ENCODE results near the gene FTH1.
"Not testable (repeated sequence)": the region's sequence is repeated elsewhere in the genome, so short reads cannot be mapped to it uniquely, and the experiment has no call there.

The FTH1 gene

DNA sequence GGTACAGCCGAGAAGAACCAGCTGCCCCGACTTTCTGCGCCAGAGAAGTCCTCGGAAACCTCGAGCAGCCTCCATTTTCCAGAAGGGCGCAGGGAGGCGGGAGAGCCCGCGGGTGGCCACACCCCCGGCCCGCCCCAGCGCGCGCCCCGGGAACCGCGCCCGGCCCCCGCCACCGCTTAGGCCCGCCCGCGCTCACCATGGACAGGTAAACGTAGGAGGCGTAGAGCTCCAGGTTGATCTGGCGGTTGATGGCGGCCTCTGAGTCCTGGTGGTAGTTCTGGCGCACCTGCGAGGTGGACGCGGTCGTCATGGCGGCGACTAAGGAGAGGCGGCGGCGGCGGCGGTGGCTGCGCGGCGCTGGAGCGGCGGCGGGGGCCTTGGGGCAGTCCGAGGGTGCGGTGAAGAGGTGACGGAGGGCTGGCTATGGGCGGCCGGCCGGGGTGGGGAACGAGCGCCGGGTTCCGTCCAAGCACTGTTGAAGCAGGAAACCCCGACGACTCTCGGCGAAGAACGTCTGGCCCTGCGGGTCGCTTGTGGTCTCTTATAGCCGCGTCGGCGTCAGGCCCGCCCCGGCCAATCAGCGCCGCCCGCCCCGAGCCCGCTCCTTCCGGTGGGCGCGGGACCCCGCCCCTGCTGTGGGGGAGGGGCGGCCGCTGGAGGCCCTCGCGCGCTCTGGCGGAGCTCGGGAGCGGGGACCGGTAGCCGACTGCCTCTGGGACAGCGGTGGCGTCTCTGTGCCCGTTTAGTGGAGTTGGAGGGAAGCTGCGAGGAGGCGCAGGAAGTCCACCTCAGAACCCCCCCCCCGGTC is at the start of gene FTH1:
TSS of gene FTH1 (minus strand) at position 519 of the 808 bp plus-strand sequence. CDS start at position 310, 209 bp downstream.
- no peak for DNase-seq (ENCODE audit: low read depth, low spot score)

- no peak for DNase-seq (ENCODE audit: low read depth, low spot score)
These were observed 48.2 kb upstream of the FTH1 start for GRCh38 chr11:62015615-62016014.

DNA sequence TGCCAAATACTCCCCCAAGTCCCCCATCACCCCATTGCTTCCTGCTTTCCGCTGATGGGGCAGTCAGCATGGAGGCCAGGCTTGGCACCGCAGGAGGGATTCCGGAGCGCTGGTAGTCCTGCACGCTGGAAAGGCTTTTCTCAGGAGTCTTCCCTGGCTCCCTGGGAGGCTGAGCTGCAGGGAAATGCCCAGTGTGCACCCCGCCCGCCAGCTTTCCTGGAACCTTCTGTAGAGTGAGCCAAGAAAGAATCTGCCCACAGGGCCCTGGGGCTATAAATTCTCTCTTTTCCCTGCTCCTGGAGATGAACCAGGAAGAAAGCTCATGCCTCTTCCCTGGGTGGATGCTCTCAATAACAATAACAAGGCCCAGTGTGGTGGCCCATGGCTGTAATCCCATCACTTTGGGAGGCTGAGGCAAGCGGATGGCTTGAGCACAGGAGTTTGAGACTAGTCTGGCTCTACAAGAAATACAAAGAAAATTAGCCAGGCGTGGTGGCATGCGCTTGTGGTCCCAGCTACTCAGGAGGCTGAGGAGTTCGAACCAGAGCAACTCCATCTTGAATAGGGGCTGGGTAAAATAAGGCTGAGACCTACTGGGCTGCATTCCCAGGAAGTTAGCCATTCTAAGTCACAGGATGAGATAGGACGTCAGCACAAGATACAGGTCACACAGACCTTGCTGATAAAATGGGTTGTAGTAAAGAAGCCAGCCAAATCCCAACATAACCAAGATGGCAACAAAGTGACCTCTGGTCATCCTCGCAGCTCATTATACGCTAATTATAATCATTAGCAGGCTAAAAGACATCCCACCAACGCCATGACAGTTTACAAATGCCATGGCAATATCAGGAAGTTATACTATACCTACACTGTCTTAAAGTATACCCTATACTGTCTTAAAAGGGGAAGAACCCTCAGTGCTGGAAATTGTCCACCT is 46.4 kb upstream of the FTH1 start:
- no peak for DNase-seq (ENCODE audit: low read depth, low spot score)

DNA sequence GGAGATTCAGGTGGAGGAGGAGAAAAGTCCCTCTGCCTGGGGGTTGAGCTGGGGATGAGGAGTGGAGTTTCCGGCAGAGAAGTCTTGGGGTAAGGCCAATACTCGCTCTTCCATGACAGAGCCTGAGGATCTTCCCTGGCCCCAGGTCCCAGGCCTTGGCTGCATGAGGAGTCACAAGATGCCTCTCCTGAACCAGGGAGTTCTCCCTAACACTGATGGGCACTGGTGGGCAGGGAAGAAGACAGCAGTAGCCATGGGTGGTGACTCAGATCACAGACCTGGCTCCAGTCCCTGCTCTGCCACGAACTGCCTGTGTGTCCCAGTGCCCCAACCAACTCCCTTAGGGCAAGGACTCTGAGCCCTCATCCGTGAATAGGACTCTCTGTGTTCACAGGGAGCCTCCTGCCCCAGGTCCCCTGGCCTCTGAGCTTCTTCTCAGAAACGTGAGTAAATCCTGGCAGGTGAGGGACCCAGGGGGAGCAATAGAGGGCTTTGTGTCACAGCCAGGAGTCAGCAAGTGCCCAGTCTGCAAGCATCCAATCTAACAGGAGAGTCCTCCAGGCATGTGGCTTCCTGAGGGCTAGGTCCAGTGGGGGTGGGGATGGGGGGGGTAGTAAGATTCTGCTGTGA is 45.5 kb upstream of the FTH1 start:
- no peak for DNase-seq (ENCODE audit: low read depth, low spot score)

DNA sequence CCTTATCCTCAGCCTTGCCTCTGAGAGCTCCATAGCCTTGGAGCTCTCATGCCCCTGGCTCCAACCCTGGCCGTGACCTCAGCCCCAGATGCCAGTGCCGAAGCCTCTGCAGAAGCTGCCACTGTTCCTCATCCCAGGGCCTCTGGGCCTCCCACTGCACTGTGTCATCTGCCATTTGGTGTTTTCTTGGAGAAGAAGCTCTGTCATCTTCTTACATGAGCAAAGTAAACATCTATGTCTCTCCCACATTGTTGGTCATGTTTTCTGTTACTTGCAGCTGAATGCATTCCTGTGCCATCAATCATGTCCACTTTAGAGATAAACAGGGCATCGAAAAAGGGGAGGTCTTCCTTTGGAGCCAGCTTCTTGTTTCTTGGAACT is 45.0 kb upstream of the FTH1 start:
- no peak for DNase-seq (ENCODE audit: low read depth, low spot score)

GRCh38 chr11:62011881-62012280 is 44.4 kb upstream of the FTH1 start:
- DNase-seq (ENCODE audit: low read depth, low spot score) = no peak

DNA sequence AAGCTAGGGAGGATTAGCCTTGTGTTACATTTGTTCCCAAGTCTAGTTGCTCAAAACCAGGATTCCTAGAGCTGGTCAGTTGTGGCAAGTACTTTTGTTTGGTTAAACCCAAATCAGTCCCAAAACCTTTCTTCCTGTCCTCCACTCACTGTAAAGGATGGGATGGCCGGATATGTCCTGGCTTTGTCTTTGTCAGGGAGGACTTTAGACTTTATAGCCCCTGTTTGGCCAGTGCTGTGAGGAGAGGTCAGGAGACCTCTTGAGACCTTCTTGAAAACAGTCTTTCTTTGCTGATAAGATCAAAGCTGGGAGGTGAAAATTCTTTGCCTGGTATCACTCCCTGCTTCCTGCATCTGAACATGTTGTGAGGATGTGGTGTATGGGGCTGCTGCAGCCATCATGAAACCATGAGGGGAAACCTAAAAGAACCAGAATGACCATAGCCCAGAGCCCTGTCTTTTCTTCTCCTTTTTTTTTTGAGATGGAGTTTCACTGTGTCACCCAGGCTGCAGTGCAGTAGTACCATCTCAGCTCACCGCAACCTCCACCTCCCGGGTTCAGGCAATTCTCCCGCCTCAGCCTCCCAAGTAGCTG is 43.6 kb upstream of the FTH1 start:
- DNase-seq (ENCODE audit: low read depth, low spot score) = no peak

GRCh38 chr11:62008193-62008592 is 40.8 kb upstream of the FTH1 start:
- DNase-seq (ENCODE audit: low read depth, low spot score) = no peak

GRCh38 chr11:62004473-62004872 is 37.0 kb upstream of the FTH1 start:
- no peak for DNase-seq (ENCODE audit: low read depth, low spot score)

GRCh38 chr11:62002283-62002682 is 34.8 kb upstream of the FTH1 start:
- not testable (repeated sequence) for DNase-seq (ENCODE audit: low read depth, low spot score)

- DNase-seq (ENCODE audit: low read depth, low spot score) = no peak
These were observed 34.2 kb upstream of the FTH1 start for GRCh38 chr11:62001450-62002191.

GRCh38 chr11:62000539-62001446 is 33.4 kb upstream of the FTH1 start:
- no peak for DNase-seq (ENCODE audit: low read depth, low spot score)

DNA sequence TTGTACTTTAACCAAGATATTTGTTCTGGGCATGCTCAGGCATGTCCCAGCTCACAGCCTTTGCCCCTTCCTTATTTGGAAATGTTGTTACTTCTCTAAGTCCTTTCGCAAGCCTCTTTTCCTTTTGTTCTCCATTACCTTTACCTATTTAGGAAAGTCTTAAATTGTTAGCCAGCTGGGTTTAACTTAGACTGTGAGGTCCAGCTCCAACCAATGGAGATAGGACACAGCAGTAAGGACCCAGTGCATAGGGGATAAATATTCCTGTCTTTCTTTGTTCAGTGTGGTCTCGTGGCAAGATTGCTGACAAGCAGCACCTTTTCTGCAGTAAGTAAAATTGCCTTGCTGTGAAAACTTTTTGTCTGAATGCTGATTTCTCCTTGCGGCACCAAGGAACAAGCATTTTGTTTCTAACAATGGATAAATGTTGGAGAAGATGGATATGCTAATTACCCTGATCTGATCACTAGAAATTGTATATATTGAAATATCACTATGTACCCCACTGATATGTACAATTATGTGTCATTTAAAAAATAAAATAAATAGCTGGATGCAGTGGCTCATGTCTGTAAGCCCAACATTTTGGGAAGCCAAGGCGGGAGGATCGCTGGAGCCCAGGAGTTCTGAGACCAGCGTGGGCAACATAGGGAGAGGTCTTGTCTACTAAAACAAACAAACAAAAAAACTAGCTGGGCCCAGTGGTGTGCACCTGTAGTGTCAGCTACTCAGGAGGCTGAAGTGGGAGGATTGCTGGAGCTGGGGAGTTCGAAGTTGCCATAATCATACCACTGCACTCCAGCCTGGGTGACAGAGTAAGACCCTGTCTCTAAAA is 31.9 kb upstream of the FTH1 start:
- no peak for DNase-seq (ENCODE audit: low read depth, low spot score)

GRCh38 chr11:61996933-61997332 is 29.5 kb upstream of the FTH1 start:
- no peak for DNase-seq (ENCODE audit: low read depth, low spot score)

DNA sequence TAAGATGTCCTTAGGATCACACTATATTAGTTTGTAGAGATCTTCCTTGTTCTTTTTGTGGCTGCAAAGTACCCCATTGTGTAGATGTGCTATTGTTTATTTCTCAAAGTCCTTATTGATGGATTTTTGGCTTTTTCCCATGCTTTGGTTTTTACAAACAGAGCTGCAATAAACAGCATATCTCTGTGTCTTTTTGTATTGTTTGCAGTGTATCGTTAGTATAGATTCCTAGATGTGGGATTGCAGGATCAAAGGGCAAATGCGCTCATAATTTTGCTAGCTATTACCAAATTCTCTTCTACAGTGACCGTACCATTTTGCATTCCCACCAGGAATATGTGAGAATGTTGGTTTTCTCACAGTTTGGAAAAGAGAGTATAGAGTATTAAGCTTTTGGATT is 27.5 kb upstream of the FTH1 start:
- DNase-seq (ENCODE audit: low read depth, low spot score) = no peak

GRCh38 chr11:61985869-61986268 is 18.4 kb upstream of the FTH1 start:
- DNase-seq (ENCODE audit: low read depth, low spot score) = no peak

DNA sequence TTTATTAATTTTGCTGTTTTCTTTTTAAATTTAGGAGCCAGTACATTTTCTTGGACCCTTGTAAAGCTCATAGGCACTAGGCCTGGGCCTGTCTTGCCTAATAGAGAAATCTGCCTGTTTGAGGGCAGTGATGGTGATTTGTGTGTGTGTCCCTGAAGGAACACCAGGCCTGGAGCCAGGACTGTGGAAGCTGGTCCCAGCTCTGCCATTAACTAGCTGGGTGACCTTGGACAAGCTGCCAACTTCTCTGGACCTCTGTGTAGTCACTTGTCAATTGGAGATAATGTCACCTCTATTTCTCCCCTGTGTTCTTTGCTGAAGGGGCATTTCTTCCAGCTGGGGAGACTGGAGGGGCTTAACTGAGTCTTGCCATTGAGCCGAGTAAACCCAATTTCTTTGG is 16.0 kb upstream of the FTH1 start:
- no peak for DNase-seq (ENCODE audit: low read depth, low spot score)

- DNase-seq (ENCODE audit: low read depth, low spot score) = no peak
These were observed 13.5 kb upstream of the FTH1 start for GRCh38 chr11:61980783-61981541.

All from iPS DF 19.7 (cell line).